Measurements from ENCODE around the gene RPRD2.

Gene RPRD2

GRCh38 chr1:150515328-150516049 is 151.5 kb downstream of the RPRD2 start, which contains the start of gene FALEC:
FALEC (plus strand) TSS chr1:150515752.
- peak; percentile 88 for DNase-seq

- no peak for DNase-seq
Measured at GRCh38 chr1:150516050-150516591, 152.2 kb downstream of the RPRD2 start.

- no peak for DNase-seq
Measured at GRCh38 chr1:150516616-150517015, 152.7 kb downstream of the RPRD2 start.

- no peak for DNase-seq
Measured at GRCh38 chr1:150521196-150521968, 157.4 kb downstream of the RPRD2 start.

GRCh38 chr1:150525348-150525747 is 161.4 kb downstream of the RPRD2 start:
- no peak for DNase-seq

All from 8988T (cell line).